BE2C (cell line): ENCODE results near the gene NPAS3.

ENCODE experiments used
- DNase-seq: peaks from one replicate; pipeline ENCODE4 v3.0.0-alpha.2; 2020
- H3K27me3 ChIP-seq: fragments of 250-450 bp; sonication (Bioruptor Pico); 2 replicates; pipeline ENCODE4 v1.5.1; 2020; ENCODE audit warnings: mild to moderate bottlenecking
- H3K36me3 ChIP-seq: fragments of 250-450 bp; sonication (Bioruptor Pico); 2 replicates; pipeline ENCODE4 v1.5.1; 2020; ENCODE audit warnings: mild to moderate bottlenecking
- H3K4me1 ChIP-seq: fragments of 250-450 bp; sonication (Bioruptor Pico); 2 replicates; pipeline ENCODE4 v1.5.1; 2020
- H3K4me3 ChIP-seq: 2 replicates; pipeline ENCODE4 v1.5.1; 2011; ENCODE audit warnings: low read depth, low read length
- H3K9me3 ChIP-seq: fragments of 250-450 bp; sonication (Bioruptor Pico); 2 replicates; pipeline ENCODE4 v1.5.1; 2020
- TF ChIP-seq, protein P1 (sequence below): IDR thresholded peaks from 2 replicates; pipeline ENCODE4 v1.5.1; 2012; ENCODE audit warnings: mild to moderate bottlenecking, low read depth, low read length

NPAS3 gene

DNA sequence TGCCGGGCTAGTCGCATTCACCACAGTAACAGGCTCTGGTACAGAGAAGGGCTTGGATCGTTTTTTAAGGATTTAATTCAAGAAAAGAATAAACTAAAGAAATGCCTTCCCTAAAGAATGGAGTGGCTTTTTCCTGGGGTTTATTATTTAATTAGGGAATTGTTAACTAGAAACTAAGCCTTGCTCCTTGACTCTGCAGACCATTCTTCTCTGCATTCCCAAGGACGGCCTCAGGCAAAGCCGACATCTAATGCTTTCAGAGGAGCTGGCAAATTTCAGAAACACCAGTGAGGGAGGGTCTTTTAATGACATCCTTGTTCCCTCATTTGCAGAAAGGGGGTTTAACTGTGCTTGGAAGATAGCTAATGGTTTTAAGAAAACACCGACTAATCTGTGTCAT lies 838.2 kb downstream of the NPAS3 start:
- H3K27me3 ChIP-seq: no peaks in the 10 kb centered on the region
- no peak for DNase-seq
- TF ChIP-seq, protein P1, sequence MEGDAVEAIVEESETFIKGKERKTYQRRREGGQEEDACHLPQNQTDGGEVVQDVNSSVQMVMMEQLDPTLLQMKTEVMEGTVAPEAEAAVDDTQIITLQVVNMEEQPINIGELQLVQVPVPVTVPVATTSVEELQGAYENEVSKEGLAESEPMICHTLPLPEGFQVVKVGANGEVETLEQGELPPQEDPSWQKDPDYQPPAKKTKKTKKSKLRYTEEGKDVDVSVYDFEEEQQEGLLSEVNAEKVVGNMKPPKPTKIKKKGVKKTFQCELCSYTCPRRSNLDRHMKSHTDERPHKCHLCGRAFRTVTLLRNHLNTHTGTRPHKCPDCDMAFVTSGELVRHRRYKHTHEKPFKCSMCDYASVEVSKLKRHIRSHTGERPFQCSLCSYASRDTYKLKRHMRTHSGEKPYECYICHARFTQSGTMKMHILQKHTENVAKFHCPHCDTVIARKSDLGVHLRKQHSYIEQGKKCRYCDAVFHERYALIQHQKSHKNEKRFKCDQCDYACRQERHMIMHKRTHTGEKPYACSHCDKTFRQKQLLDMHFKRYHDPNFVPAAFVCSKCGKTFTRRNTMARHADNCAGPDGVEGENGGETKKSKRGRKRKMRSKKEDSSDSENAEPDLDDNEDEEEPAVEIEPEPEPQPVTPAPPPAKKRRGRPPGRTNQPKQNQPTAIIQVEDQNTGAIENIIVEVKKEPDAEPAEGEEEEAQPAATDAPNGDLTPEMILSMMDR: no peak

GRCh38 chr14:33777681-33778080 lies 839.0 kb downstream of the NPAS3 start:
- H3K9me3 ChIP-seq: no peaks in the 10 kb centered on the region
- H3K4me1 ChIP-seq: no peaks in the 10 kb centered on the region
- H3K4me3 ChIP-seq: no peak overlapping the region
- DNase-seq: no peak
- no peaks in the 10 kb centered on the region for H3K36me3 ChIP-seq
- TF ChIP-seq, protein P1: no peak
- no peaks in the 10 kb centered on the region for H3K27me3 ChIP-seq

More for the DNA sequence above, 838.2 kb downstream of the NPAS3 start:
- H3K36me3 ChIP-seq: no peaks in the 10 kb centered on the region
- H3K9me3 ChIP-seq: no peaks in the 10 kb centered on the region
- no peaks in the 10 kb centered on the region for H3K4me1 ChIP-seq
- no peak overlapping the region for H3K4me3 ChIP-seq

DNA sequence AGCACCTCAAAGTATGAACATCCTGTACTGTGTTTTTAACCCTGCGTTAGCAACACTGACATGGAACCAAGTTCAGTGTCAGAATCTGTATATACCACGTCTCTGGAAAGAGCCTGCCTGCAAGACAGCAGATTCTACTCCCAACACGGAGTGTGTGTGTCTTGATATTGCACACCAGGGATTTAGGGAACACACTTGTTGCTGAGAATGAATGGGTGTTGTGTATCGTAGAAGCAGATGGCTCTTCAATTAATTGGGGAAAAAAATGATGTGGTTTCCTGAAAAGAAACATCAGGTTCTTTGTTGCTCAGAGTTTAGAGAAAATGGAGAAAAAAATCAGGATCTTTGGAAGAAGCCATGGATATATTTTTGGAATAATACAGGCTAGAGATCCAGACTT lies 841.4 kb downstream of the NPAS3 start:
- TF ChIP-seq, protein P1: no peak
- DNase-seq: no peak
- H3K4me3 ChIP-seq: no peak overlapping the region
- H3K36me3 ChIP-seq: no peaks in the 10 kb centered on the region
- H3K9me3 ChIP-seq: no peaks in the 10 kb centered on the region
- H3K27me3 ChIP-seq: no peaks in the 10 kb centered on the region
- H3K4me1 ChIP-seq: no peaks in the 10 kb centered on the region

GRCh38 chr14:33781236-33781635 lies 842.6 kb downstream of the NPAS3 start:
- DNase-seq: no peak
- no peaks in the 10 kb centered on the region for H3K36me3 ChIP-seq
- H3K27me3 ChIP-seq: no peaks in the 10 kb centered on the region; the same call in 1 of the 2 replicates
- H3K9me3 ChIP-seq: no peaks in the 10 kb centered on the region
- TF ChIP-seq, protein P1: no peak
- no peak overlapping the region for H3K4me3 ChIP-seq
- peaks cover 1% of the 10 kb centered on the region for H3K4me1 ChIP-seq

- TF ChIP-seq, protein P1: no peak
- H3K36me3 ChIP-seq: no peaks in the 10 kb centered on the region
- no peaks in the 10 kb centered on the region for H3K9me3 ChIP-seq
- no peaks in the 10 kb centered on the region; the same call in 1 of the 2 replicates for H3K27me3 ChIP-seq
- H3K4me3 ChIP-seq: no peak overlapping the region
- H3K4me1 ChIP-seq: peaks cover 3% of the 10 kb centered on the region
- DNase-seq: no peak
Measured at GRCh38 chr14:33782923-33783322, 844.2 kb downstream of the NPAS3 start.

- TF ChIP-seq, protein P1: no peak
- no peak for DNase-seq
- Histone ChIP-seq H3K4me1 (peaks cover 3% of the 10 kb centered on the region), H3K9me3 (no peaks in the 10 kb centered on the region), H3K36me3 (no peaks in the 10 kb centered on the region), H3K4me3 (no peak overlapping the region), H3K27me3 (no peaks in the 10 kb centered on the region; the same call in 1 of the 2 replicates)
Measured at GRCh38 chr14:33786091-33786825, 847.6 kb downstream of the NPAS3 start.
